T-helper 22 cell (primary cell): Measurements from ENCODE around the gene CDV3.

Experiments used
- DNase-seq: peaks from one replicate; pipeline ENCODE4 v3.0.0-alpha.2; 2020; ENCODE audit warnings: low read depth

Gene CDV3

GRCh38 chr3:133606342-133606741, 32.9 kb downstream of the CDV3 start:
- no peak for DNase-seq

GRCh38 chr3:133606902-133607301, 33.4 kb downstream of the CDV3 start:
- no peak for DNase-seq

- no peak for DNase-seq
Observed at GRCh38 chr3:133607816-133608215, 34.3 kb downstream of the CDV3 start.

- no peak for DNase-seq
Observed at GRCh38 chr3:133608388-133608787, 34.9 kb downstream of the CDV3 start.

GRCh38 chr3:133610031-133610430, 36.5 kb downstream of the CDV3 start:
- no peak for DNase-seq

GRCh38 chr3:133611534-133611933, 38.0 kb downstream of the CDV3 start:
- no peak for DNase-seq

GRCh38 chr3:133620066-133620784, 46.7 kb downstream of the CDV3 start:
- no peak for DNase-seq

GRCh38 chr3:133627789-133628188, 54.3 kb downstream of the CDV3 start:
- no peak for DNase-seq

- no peak for DNase-seq
Observed at GRCh38 chr3:133629146-133629545, 55.7 kb downstream of the CDV3 start.

GRCh38 chr3:133633439-133633838, 60.0 kb downstream of the CDV3 start:
- DNase-seq: no peak
